Epidermal melanocyte (primary cell): ENCODE measurements around the gene DOLPP1.
A peak's percentile ranks its signal among the peaks of the same experiment; 100 is the strongest.

Experiments
- DNase-seq: peaks from one replicate; pipeline ENCODE4 v3.0.0; 2011; ENCODE audit warnings: low spot score; ENCODE audit not compliant: insufficient read length

DOLPP1 gene

DNA sequence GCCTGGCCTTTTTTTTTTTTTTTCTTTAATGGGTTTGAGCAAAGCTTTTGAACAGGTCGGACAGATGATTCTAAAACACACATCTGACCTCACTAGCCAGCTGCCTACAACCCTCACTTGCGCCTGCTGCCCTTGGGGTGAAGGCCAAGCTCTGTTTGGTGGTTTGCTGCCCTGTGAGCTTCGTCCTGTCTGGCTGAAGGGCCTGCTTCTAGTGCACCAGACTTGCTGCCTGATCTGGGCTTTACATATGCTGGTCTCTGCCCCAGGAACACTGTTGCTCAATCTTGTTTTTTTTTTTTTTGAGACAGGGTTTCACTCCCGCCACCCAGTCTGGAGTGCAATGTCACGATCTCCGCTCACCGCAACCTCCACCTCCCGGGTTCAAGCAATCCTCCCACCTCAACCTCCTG lies 16.4 kb upstream of the DOLPP1 start:
- no peak for DNase-seq

DNA sequence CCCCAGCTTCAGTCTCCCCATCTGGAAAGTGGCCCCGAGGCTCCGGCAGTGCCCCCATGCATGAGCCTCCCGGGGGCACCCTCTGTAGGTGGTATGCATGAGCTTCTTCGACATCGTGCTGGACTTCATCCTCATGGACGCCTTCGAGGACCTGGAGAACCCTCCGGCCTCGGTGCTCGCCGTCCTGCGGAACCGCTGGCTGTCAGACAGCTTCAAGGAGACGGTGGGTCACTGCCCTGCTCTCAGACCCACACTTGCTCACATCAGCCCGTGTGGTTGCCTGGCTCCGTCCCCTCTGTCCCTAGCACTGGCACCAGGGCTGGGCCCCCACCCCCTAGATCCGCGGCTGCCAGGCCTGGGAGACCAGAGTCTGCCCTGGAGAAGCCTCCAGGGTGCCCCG lies 12.8 kb upstream of the DOLPP1 start:
- no peak for DNase-seq

DNA sequence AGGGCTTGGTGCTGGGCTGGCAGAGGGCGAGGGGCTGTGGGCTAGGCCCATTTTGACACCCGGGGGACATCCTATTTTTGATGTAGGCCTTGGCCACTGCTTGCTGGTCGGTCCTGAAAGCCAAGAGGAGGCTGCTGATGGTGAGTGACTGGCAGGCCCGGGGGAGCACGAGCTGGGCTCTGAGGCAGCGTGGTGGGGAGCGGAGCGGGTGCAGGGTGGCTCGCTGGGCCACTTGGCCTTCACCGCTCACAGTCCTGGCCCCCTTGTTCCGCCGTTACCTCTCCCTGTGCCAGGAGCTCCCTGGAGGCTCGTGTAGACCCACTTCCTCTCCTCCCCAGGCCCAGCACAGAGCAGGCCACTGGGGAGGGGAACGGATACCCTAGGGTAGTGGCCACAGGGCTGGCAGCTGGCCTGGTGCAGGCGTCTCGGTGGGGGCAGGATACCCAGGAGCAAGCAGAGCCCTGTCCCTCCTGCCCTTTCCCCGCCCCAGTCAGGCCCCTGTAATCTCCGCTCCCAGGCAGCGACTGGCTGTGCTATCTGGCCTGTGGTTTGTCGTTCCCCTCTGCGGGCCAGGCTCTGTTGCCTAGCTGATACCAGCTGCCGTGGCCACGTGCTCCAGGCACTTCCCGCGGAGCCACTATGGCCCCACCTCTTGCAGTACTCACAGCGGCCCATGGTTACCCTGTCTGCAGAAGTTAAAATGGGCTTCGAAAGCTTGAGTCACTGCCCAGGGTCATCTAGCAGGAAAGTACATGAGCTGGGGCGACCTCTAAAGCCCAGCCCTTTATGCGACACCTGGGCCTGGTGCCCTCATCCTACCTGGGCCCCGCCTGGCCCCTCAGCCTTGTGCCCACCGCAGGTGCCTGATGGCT lies 11.7 kb upstream of the DOLPP1 start:
- no peak for DNase-seq

DNA sequence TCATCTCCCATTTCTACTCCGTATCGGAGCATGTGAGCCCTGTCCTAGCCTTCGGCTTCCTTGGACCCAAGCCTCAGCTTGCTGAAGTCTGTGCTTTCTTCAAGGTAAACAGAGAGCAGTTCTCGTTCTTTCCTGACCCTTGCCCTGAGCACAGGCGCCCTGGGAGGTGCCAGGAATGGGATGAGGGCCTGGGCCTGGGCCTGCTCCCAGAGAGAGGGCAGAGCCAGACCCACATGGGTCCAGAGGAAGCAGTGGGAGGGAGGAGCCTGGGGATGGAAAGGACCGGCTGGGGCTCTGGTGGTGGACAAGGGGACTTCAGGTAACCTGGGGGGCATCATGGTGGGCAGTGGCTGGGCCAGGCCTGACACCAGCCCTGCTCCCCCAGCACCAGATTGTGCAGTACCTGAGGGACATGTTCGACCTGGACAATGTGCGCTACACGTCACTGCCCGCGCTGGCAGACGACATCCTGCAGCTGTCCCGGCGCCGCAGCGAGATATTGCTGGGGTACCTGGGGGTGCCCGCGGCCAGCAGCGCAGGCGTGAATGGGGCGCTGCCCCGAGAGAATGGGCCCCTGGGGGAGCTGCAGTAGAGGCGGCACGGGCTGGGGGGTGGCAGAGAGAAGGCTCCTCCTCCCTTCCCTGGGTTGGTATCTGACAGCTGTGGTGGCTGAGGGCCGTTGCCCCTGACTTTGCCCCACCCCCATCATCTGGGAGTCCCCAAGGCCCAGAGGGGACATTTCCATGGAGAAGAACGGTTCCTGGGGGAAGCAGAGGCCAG lies 10.9 kb upstream of the DOLPP1 start:
- DNase-seq = no peak

DNA sequence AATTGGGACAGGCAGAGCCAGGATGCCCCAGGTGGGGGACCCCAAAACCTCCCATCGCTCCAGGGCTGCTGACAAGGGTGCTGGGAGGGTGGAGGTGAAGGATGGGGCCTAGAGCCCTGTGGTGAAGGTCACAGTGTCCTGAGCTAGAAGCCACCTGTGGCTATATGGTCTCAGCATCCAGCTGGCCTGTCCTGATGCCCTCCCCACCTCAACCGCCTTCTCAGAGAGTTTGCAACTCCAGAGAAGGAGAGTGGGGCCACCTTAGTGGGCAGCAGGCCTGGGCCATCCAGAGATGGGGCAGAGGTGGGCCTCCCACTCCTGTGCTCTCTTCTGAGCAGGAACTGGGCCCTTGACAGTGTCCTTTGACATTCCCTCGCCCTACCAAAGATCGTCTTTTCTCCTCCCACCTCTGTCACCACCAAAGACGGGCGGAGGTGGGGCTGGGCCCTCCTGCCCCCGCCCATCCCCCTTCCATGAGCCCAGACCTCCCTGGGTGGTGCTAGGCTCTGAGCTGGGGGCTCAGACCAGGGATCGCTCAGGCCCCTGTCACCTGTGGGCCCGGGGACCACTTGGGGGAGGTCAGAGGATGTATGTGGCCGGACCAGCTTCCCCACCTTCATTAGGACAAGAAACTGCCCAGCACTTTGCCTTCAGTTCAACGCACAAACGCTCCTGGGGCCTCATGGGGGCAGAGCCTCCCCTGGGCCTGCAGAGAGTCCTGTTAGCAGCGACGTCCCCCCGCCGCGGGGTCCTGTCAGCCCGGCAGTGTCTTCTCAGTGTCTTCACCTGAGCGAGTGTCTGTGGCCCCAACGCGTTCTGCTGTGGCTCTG lies 10.0 kb upstream of the DOLPP1 start:
- no peak for DNase-seq

DNA sequence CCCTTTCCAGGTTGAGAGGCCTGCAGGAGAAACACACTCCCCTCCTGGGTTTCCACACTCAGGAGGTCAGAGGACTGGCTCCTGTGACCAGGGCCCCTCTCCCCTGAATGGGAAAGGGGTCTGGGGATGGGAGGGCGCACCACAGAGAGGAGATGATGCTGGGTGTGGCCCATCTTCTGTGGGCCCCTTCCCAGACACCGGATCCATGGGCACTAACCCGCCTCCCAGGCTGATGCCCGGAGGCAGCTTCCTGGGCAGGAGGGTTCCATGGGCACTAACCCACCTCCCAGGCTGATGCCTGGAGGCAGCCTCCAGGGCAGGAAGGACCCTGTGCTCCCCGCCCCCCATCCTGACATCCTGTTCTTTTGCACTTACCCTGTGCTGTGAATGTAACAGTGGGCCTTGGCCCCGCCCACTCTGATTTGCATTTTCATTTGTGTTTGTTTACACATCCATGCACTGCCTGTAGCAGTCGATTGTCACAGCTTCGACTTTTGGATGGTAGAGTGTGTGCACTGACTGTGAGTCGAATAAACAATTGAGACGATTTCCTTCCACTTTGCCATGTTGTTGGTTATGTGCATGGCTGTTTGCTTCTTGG lies 9.3 kb upstream of the DOLPP1 start:
- no peak for DNase-seq

DNA sequence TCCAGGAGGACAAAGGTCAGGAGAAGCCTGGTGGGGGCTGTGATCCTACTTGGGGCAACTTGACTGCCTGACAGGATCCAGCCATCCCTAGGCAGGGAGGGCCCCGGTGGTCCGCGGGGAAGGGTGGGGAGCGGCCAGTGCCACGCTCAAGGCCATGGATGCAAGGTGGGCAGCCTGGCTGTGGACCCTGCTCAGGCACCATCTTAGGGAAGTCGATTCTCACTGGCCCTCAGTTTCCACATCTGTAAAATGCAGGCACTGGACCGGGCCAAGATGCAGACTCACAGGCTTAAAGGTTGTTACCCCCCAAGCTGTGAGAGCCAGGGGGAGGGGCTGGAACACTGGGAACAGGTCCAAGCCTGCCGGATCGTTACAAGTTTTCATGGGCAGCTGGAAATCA lies 8.7 kb upstream of the DOLPP1 start:
- no peak for DNase-seq

DNA sequence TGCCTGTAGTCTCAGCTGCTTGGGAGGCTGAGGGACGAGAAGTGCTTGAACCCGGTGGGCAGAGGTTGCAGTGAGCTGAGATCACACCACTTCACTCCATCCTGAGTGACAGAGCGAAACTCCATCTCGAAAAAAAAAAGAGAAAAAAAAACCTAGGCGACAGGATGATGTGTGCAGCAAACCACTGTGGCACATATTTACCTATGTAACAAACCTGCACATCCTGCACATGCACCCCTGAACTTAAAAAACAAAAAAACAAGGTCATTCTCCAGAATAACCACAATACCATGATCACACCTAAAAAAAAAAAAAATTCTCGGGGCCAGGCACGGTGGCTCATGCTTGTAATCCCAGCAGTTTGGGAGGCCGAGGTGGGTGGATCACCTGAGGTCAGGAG lies 7.5 kb upstream of the DOLPP1 start:
- DNase-seq = no peak

DNA sequence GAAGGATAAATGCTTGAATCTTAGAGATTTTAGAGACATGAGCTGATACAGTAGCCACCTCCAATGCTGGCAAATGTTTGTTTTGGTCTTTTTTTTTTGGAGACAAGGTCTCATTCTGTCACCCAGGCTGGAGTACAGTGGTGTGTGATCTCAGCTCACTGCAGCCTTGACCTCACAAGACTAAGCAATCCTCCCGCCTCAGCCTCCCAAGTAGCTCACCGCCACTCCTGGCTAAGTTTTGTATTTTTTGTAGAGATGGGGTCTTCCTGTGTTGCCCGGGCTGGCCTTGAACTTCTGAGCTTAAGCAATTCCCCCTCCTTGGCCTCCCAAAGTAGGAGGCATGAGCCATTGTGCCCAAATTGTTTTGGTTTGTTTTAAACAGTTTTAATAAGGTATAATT lies 6.8 kb upstream of the DOLPP1 start:
- no peak for DNase-seq

DNA sequence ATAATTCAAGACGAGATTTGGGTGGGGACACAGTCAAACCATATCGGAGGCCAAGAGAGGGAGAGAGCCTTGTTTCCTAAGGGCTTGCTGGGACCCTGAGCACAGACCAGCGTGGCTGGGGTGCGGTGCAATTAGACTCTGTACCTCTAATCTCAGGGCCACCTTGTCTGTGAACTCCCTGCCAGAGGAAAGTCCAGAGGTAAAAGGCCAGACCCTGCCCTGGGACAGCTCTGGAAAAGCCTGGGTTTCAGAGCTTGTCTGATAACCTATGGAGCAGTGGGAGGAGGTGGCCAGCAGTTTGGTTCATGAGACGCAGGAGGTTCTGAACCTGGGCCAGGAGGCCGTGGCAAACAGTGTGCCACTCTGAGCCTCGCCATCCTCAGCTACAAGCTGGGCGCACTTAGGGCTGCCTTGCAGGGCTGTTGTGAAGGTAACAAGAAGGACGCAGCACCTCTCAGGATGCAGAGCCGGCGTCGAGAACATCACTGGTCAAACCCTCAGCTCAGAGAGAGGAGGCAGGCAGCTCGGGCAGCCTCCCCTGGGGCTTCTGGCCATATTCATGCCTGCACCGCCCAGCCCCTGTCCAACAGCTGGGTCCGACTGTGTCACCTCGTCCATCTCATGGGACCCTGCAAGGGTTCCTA lies 4.8 kb upstream of the DOLPP1 start:
- no peak for DNase-seq

DNA sequence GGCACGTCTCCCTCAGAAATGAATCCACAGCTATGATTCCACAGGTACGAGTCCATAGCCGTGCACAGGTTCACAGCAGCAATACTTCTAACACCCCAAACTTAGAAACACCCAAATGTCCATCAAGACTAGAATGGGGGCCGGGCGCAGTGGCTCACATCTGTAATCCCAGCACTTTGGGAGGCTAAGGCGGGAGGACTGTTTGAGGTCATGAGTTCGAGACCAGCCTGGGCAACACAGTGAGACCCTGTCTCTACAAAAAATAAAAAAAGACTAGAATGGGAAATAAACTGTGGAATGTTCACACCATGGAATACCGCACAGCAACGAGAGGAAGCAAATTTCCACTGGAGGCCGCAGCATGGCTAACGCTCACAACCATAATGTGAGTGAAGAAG lies 4.3 kb upstream of the DOLPP1 start:
- DNase-seq = no peak

DNA sequence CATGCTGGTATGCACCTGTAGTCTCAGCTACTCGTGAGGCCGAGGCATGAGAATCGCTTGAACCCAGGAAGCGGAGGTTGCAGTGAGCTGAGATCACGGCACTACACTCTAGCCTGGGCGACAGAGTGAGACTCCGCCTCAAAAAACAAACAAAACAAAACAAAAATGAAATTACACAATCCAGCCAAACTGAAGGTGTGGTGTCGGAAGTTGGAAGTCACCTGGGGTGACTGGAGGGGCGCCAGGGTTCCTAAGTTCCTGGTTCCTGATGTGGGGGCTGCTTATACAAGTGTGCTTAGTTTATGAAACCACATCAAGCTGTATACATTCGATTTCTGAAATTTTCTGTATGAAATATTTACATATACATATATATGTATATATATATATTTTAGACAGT lies 3.7 kb upstream of the DOLPP1 start:
- DNase-seq = no peak

DNA sequence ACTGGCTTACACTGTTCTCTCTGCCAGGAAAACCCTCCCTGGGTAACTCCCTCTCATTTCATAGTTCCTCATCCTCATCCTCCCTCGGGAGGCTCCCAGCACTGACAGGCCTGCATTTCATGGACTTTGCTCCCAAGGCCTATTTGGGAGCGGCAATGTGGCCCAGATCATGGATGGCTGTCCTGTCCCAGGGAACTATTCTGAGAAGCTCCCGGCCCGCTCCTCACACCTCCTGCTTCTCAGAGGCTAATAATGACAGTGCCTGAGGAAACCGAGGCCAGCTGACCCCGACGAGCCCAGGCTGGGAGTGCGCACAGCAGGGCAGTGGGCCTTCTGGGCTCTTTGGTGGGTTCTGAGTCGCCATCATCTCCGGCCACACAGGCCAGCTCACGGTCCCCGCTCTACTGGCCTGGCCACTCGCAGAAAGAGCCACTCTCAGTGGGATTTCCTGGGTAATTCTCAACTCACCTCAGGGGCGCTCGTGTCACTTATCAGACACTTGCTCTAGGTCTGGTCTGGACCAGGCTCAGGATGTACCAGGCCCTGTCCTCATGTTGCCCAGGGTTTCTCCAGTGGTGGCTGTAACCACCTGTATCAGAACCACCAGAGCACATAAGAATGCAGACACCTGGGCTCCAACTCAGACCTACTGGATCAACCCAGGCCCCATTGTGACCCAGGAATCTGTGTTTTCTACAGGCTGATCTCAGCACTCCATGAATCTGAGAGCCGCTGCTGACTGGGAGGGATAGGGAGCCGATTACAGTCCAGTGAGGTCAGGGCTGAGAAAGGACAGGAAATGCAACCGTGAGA lies 2.0 kb upstream of the DOLPP1 start:
- no peak for DNase-seq

DNA sequence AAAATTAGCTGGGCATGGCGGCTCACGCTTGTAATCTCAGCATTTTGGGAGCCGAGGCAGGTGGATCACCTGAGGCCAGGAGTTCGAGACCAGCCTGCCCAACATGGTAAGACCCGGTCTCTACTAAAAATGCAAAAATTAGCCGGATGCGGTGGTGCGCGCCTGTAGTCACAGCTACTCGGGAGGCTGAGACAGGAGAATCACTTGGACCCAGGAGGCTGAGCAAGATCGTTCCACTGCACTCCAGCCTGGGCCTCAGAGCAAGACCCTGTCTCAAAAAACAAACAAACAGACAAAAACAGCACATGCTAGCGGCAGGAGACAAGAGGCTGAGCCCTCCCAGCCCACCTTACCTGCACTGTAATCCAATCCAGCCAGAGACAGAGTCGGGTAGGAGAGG lies 1.1 kb upstream of the DOLPP1 start:
- DNase-seq = no peak

DNA sequence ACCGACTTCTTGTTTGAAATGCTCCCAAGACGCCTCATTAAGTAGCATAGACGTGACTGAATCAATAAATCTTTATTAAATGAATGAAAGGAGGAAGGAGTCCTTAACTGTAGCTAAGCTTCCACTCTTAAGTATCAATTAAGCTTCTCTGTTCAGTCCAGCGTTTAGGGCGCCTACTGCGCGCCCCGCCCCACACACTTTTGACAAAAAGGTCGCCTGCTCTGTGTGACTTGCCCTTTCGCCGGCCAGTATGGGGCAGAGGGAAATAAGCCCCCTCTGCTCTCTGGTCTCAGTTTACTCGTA lies 662 bp upstream of the DOLPP1 start:
- no peak for DNase-seq

DNA sequence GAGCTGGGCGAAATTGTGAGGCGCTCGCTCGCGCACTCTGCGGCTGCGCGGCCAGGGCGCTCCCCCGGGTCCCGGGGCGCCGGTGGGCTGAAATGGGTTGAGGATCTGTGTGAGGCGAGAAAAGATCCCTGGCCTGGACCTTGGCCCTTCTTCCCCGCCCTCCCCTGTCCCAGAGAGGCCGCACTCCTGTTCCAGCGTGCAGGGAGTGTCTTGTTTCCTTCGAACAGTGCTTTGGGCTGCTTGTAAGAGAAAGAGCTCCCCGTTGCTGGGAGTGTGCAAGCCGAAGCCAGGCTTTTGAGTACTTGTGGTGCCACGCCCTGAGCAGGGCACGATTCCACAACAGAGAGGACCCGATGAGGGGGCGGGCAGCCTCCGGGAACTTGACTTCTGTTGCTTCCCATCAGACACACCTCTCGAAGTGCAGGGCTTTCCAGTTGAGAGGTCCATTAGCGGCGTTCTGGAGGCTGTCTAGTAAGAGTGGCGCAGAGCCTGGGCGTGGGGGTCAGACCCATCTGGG lies 535 bp downstream of the DOLPP1 start:
- peak; percentile 95 for DNase-seq

DNA sequence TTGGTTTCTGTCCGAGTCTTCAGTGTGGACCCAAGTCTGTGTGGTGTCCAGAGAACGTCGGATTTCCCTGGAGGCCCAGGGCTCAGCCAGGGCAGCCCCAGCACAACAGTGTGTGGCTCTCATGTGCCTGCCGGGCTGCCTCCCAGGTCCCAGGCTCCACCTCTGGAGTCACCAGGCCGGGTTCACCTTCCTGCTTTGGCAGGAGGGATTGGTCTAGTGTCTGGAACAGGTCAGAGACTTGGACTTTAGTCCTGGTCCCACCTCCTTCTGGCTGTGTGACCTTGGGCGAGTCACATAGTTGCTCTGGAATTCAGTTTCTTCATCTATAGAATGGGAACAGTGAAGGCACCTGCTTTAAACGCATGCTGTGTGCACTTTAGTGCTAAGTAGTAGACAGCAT lies 3.2 kb downstream of the DOLPP1 start:
- DNase-seq = no peak

DNA sequence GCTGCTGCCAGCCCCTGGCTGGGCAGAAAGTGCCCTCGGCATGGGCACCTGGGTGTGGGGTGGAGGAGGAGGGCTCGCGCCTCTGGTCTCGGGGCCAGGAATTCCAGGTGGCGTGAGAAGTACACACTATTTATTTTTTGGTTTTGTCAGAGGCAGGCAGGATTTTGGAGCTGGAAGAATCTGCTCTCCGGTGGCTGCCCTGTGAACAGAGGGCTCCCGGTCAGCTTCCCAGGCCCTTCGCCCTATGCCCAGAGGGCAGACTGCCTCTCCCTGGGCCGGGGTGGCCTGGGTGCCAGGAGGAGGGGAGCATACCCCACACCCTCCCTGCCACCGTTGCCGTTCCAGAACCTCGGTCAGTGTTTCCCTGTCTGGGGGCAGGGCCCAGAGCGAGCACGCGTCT lies 8.3 kb downstream of the DOLPP1 start:
- no peak for DNase-seq

DNA sequence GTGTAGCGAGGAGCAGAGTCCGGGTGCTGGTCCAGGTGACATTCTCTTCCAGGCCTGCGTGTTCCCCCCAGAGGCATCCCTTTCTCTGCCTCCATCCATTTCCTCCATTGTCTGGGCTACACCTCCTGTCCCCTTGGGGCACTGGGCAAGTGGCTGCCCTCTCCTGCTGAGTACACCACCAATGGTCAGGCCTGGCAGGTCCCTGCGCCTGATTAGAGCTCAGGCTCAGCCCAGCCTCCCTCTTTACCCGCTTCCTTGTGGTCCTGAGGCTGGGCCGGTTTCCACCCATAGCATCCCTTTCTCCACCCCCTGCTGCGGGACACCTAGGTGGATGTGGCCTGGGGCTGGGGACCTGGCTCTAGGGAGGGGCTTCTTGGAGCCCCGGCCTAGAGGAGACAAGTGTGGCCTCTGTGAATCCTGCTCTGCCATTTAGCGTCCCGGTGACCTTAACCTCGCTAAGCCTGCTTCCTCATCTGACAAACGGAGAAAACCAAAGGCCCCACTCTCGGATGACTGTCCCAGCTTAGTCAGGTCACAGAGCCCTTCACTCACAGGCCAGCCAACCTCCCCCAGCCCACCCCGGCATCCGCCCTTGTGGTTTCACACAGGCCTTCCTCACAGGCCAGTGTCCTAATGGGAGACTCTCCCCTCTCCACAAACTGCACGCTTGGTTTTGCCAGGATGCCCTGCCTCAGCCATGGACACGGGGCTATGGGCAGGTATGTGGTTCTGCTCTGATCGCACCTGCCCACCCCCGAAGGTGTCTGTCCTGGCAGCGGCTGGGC lies 12.9 kb downstream of the DOLPP1 start:
- DNase-seq = no peak
